Endothelial cell (in vitro differentiated cells): ENCODE data around the gene RAPGEF4. TPM values are rescaled to one million over a fixed set of nuclear protein-coding genes. Genes with fewer than 3 reads are reported as not detected.

Experiments
- DNase-seq: peaks from one replicate; pipeline ENCODE4 v3.0.0; 2021; ENCODE audit warnings: low spot score
- H3K27ac Mint-ChIP-seq: one replicate; pipeline ENCODE4 v1.8.0; 2021; ENCODE audit warnings: mixed read lengths, inconsistent platforms; ENCODE audit not compliant: unreplicated experiment
- H3K27me3 Mint-ChIP-seq: one replicate; pipeline ENCODE4 v1.8.0; 2021; ENCODE audit warnings: mild to moderate bottlenecking, moderate library complexity, mixed read lengths, inconsistent platforms; ENCODE audit not compliant: unreplicated experiment
- H3K36me3 Mint-ChIP-seq: one replicate; pipeline ENCODE4 v1.8.0; 2021; ENCODE audit warnings: mild to moderate bottlenecking, low read depth, mixed read lengths, inconsistent platforms; ENCODE audit not compliant: unreplicated experiment
- H3K4me1 Mint-ChIP-seq: one replicate; pipeline ENCODE4 v1.8.0; 2021; ENCODE audit warnings: mild to moderate bottlenecking, mixed read lengths, inconsistent platforms; ENCODE audit not compliant: unreplicated experiment
- H3K4me3 Mint-ChIP-seq: one replicate; pipeline ENCODE4 v1.8.0; 2021; ENCODE audit warnings: mild to moderate bottlenecking, mixed read lengths, inconsistent platforms; ENCODE audit not compliant: unreplicated experiment
- H3K9me3 Mint-ChIP-seq: one replicate; pipeline ENCODE4 v1.8.0; 2021; ENCODE audit warnings: mixed read lengths, inconsistent platforms; ENCODE audit not compliant: unreplicated experiment
- total RNA-seq: library from RNA; stranded (reverse); fragmentation: NEBNext Ultra II Directional; extraction: Animal tissue kit (Norgen Biotek cat#: 25700); gene quantifications from one replicate; pipeline ENCODE4 v1.2.1, GENCODE V29; 2021; ENCODE audit not compliant: unreplicated experiment
- TF ChIP-seq, protein P1 (sequence below): fragments of 200-600 bp; sonication (generic); IDR thresholded peaks from one replicate; pipeline ENCODE4 v1.5.0; 2021; ENCODE audit warnings: antibody characterized with exemption; ENCODE audit not compliant: unreplicated experiment

Gene RAPGEF4
- total RNA-seq, 1 donor from 2014 or later = 7.5 TPM

DNA sequence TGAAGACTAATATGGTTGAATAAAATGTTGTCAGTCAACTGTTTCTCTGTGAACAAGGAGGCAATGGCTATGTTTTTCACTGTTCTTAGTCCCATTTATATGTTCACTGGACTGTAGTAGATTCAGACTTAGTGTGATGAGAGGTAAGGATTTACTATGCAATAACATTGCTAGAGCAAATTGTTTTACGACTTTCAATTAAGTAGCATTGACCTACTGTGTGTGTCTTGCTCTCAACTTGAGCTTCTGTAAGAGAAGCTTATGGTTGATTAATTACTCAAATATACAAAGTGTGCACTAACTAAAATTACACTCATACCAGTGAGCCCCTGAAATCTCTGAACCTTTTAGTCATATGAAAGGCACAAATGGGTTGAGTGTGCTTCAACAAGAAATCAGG lies 168.6 kb downstream of the RAPGEF4 start:
- TF ChIP-seq, protein P1, sequence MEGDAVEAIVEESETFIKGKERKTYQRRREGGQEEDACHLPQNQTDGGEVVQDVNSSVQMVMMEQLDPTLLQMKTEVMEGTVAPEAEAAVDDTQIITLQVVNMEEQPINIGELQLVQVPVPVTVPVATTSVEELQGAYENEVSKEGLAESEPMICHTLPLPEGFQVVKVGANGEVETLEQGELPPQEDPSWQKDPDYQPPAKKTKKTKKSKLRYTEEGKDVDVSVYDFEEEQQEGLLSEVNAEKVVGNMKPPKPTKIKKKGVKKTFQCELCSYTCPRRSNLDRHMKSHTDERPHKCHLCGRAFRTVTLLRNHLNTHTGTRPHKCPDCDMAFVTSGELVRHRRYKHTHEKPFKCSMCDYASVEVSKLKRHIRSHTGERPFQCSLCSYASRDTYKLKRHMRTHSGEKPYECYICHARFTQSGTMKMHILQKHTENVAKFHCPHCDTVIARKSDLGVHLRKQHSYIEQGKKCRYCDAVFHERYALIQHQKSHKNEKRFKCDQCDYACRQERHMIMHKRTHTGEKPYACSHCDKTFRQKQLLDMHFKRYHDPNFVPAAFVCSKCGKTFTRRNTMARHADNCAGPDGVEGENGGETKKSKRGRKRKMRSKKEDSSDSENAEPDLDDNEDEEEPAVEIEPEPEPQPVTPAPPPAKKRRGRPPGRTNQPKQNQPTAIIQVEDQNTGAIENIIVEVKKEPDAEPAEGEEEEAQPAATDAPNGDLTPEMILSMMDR = no peak
- peaks cover 15% of the 10 kb centered on the region for H3K4me1 Mint-ChIP-seq

DNA sequence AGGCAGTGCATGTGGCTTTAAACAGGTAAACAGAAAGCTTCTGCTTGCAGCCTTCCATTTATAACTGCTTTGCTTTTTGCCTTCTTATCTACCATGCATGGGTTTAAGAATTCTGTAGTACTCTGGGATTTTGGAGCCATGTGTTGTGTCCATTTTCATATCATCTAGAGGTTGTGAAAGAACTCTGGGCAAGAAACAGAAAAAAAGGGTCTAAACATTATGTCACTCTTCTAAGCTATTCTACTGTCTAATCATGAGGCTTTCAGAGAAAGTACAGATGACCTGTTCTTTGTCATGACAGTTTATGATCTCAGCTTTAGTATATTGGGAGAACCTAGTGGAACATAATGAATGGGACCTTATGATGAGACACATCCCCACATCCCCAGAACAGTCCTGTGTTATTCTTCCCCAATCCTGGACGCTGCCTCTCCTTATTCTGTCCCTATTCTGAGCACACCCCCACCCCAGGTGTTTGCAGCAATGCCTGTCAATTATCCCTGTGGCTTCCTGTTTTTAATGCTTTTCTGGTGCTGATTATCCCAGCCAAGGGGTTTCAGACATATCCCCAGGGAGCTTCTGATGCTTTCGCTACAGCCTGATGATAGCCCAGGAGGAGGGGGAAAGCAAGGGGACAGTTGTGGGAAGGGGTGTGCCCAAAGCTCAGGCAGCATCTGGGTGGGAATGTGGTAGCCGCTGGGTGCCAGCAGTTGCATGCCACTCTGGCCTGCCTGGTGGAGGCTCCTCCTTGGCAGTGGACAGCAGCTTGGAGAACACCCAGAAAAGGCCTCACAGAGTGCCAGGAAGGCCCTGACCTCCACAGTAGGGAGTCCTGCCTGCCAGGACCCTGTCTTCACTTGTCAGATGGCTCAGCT lies 170.5 kb downstream of the RAPGEF4 start:
- H3K36me3 Mint-ChIP-seq = no peaks in the 10 kb centered on the region

More for the DNA sequence above, 168.6 kb downstream of the RAPGEF4 start:
- Mint-ChIP-seq H3K9me3 (no peaks in the 10 kb centered on the region), H3K27ac (no peak overlapping the region), H3K36me3 (no peaks in the 10 kb centered on the region), H3K4me3 (no peak overlapping the region), H3K27me3 (peaks cover 2% of the 10 kb centered on the region)
- DNase-seq = no peak

DNA sequence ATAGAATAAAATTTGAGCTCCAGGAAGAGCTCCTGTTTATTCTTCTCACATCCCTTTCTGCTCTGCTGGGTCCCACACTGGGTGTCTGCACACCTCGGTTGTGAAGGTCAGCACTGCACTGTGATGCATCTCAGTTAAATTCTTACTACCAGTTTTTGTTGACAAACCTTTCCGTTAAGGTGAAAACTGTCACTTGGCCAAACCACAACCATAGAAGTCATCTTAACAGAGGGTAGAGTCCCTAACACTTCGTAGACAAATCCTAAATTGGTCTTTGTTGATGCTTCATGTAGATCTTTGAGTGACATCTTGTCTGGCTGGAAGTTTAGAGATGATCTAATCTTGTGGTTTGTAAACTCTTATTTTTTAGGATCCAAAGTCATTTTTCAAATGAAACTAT lies 172.6 kb downstream of the RAPGEF4 start:
- no peak for DNase-seq
- no peak overlapping the region for H3K4me3 Mint-ChIP-seq
- no peaks in the 10 kb centered on the region for H3K9me3 Mint-ChIP-seq
- no peaks in the 10 kb centered on the region for H3K36me3 Mint-ChIP-seq
- H3K4me1 Mint-ChIP-seq = peaks cover 15% of the 10 kb centered on the region
- no peak overlapping the region for H3K27ac Mint-ChIP-seq
- no peaks in the 10 kb centered on the region for H3K27me3 Mint-ChIP-seq
- TF ChIP-seq, protein P1 = no peak

More for the DNA sequence above, 170.5 kb downstream of the RAPGEF4 start:
- H3K4me1 Mint-ChIP-seq = peaks cover 15% of the 10 kb centered on the region
- H3K27ac Mint-ChIP-seq = no peak overlapping the region
- TF ChIP-seq, protein P1 = no peak
- H3K4me3 Mint-ChIP-seq = no peak overlapping the region
- no peaks in the 10 kb centered on the region for H3K9me3 Mint-ChIP-seq
- no peak for DNase-seq
- no peaks in the 10 kb centered on the region for H3K27me3 Mint-ChIP-seq

DNA sequence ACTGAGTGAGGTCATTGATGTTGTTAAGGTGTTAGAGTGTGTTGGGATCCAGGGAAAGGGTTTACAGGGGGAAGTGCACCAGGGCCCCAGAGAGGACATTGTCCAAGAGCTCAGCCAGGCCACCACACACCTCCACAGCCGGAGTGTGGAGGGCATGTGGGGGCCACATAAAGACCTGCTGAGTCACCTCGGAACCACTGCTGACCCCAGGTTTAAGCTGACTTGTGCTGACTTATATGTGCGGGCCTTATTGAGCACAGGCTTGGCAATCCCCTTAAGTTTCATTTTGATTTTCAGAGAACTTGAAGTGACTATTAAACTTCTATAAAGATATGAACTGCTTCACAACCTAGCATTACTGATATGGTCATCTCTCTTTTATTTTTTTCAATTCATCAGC lies 173.8 kb downstream of the RAPGEF4 start:
- DNase-seq = no peak
- TF ChIP-seq, protein P1 = no peak
- H3K9me3 Mint-ChIP-seq = no peaks in the 10 kb centered on the region

DNA sequence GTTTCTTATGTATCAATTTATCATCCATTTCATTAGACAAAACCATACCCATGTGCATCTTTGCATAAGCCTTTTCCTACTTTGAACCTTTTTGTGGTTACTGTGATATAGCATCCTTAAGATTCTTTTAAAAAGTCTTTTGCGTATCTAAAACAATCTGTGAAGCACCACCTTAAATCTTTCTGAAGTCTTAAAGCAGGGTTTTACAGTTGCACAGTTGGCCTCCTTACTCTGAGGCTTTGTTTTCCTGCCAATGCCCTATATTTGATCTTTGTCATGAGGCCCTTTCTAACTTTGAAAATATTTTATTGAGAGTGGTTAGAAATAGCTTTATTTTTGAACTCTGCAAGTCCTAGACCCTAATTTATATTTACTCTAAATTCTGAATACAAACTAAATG lies 176.6 kb downstream of the RAPGEF4 start:
- Mint-ChIP-seq H3K27me3 (no peaks in the 10 kb centered on the region), H3K4me3 (no peak overlapping the region), H3K9me3 (no peaks in the 10 kb centered on the region), H3K36me3 (no peaks in the 10 kb centered on the region), H3K4me1 (no peaks in the 10 kb centered on the region), H3K27ac (no peak overlapping the region)
- TF ChIP-seq, protein P1 = no peak
- DNase-seq = no peak

More for the DNA sequence above, 173.8 kb downstream of the RAPGEF4 start:
- Mint-ChIP-seq H3K27me3 (no peaks in the 10 kb centered on the region), H3K4me1 (peaks cover 15% of the 10 kb centered on the region), H3K27ac (no peak overlapping the region), H3K36me3 (no peaks in the 10 kb centered on the region), H3K4me3 (no peak overlapping the region)
